ENCODE data around the gene C1QA. TPM values are rescaled to one million over a fixed set of nuclear protein-coding genes. Genes with fewer than 3 reads are reported as not detected.

The C1QA gene
- total and polyA plus RNA-seq, 2 of the 4 experiments (the other 2 are of a cell fraction) = not detected

- no peak for TF ChIP-seq RAD21 (IDR thresholded peaks at IDR 0.05; ENCODE audit: low read length)
Measured at GRCh38 chr1:22636353-22636752, at the start of gene C1QA (continued).

GRCh38 chr1:22587247-22587646, 49.2 kb upstream of the C1QA start:
- H3K14ac ChIP-seq (replicated peaks; ENCODE audit: low read depth, low read length) = no peak overlapping the region
- H2BK15ac ChIP-seq (ENCODE audit: low read depth, low read length) = no peak overlapping the region
- dilution Hi-C loops (cut with HindIII; ENCODE audit: low sequenced_read_pairs, unreplicated experiment) = no loop called here
- TF ChIP-seq MAZ (IDR thresholded peaks at IDR 0.05; ENCODE audit: borderline replicate concordance, low read depth, low read length) (no peak), FOS (IDR thresholded peaks at IDR 0.05; ENCODE audit: low read depth, low read length) (no peak), ELK1 (IDR thresholded peaks at IDR 0.05; ENCODE audit: borderline replicate concordance, low read depth, low read length) (no peak), RFX5 (IDR thresholded peaks at IDR 0.05; ENCODE audit: low read depth, low read length) (no peak), CHD1 (IDR thresholded peaks at IDR 0.05; ENCODE audit: low read depth, low read length) (no peak), MXI1 (IDR thresholded peaks at IDR 0.05; ENCODE audit: borderline replicate concordance, low read depth, low read length) (no peak), RAD21 (IDR thresholded peaks at IDR 0.05; ENCODE audit: low read length) (no peak), SMC3 (IDR thresholded peaks at IDR 0.05; ENCODE audit: low read depth, low read length) (no peak)
- no peak overlapping the region for H2AK5ac ChIP-seq (ENCODE audit: low read depth, low read length)
- peaks cover 75% of the 10 kb centered on the region for H3K27me3 ChIP-seq (ENCODE audit: control insufficient read depth, insufficient read depth, low read length)
- no peak overlapping the region for H2AFZ ChIP-seq (replicated peaks; ENCODE audit: low read length, poor library complexity)
- ATAC-seq (ENCODE audit: low read depth) (no peak), DNase-seq (no peak)
- H3K4me1 ChIP-seq (ENCODE audit: control insufficient read depth, insufficient read depth, low read length) = no peaks in the 10 kb centered on the region
- H3K9ac ChIP-seq (ENCODE audit: low read depth, low read length) = no peak overlapping the region
- H2AK9ac ChIP-seq (replicated peaks; ENCODE audit: low read depth, low read length, poor library complexity) = no peak overlapping the region
- CTCF ChIA-PET = no interaction called here
- H3K9me3 ChIP-seq (ENCODE audit: control insufficient read depth, insufficient read depth, low read length) = no peaks in the 10 kb centered on the region
- no peak overlapping the region for H3K56ac ChIP-seq (ENCODE audit: extremely low read depth, insufficient read depth, low read length)
- H2BK5ac ChIP-seq (ENCODE audit: low read depth, low read length, poor library complexity, severe bottlenecking) = no peak overlapping the region
- H2BK120ac ChIP-seq (ENCODE audit: low read depth, low read length) = no peak overlapping the region
- H3K4ac ChIP-seq (ENCODE audit: low read depth, low read length) = no peak overlapping the region
- no peak overlapping the region for H3K18ac ChIP-seq (ENCODE audit: low read depth, low read length)
- no peaks in the 10 kb centered on the region for H3K79me1 ChIP-seq (ENCODE audit: low read depth in 1 of 2, low read length in 2 of 2)
- H3K9me1 ChIP-seq (ENCODE audit: insufficient read depth, low read length) = no peaks in the 10 kb centered on the region
- POLR2A ChIA-PET (ENCODE audit: unreplicated experiment) = no interaction called here
- no peak overlapping the region for H3K4me3 ChIP-seq (ENCODE audit: insufficient read depth, low read depth, low read length)
- no peak overlapping the region for H4K91ac ChIP-seq (ENCODE audit: insufficient read depth, low read depth, low read length)
- 78% methylated on average over 3 of the region's 7 CpGs; no CpG with 5 or more reads in 1 of the 2 experiments for WGBS, 2 experiments (ENCODE audit: extremely low coverage in 2 of 2, insufficient read length in 1 of 2)
- no peak overlapping the region for H3K27ac ChIP-seq (ENCODE audit: insufficient read depth, low read length)
- H3K4me2 ChIP-seq (ENCODE audit: low read depth, low read length) = no peak overlapping the region
- H4K8ac ChIP-seq (ENCODE audit: low read depth in 2 of 2, low read length in 2 of 2) = no peak overlapping the region
- H3K23ac ChIP-seq (ENCODE audit: low read depth, low read length) = no peak overlapping the region
- no peak overlapping the region for H4K5ac ChIP-seq (ENCODE audit: low read depth, low read length)
- H3K36me3 ChIP-seq (ENCODE audit: control insufficient read depth, insufficient read depth, low read length) = no peaks in the 10 kb centered on the region
- BruUV-seq (replicated peaks) = no TSS peak
- in situ Hi-C loops (cut with MboI; ENCODE audit: low sequenced_read_pairs) = no loop called here
- H4K20me1 ChIP-seq (ENCODE audit: insufficient read depth, low read length) = no peaks in the 10 kb centered on the region
- H2BK20ac ChIP-seq (ENCODE audit: low read depth, low read length) = no peak overlapping the region
- intact Hi-C loops (cut with micrococcal nuclease) = no loop called here

Data from IMR-90 (cell line).